Peyer's patch (tissue), 4 donors: ENCODE results near the gene PROM2.

Experiments used
- POLR2A ChIP-seq, 2 donors: fragments of 450-650 bp; IDR thresholded peaks; one replicate each; pipeline ENCODE4 v1.5.1; 2017; ENCODE audit warnings: antibody characterized with exemption in 2 of 2, mild to moderate bottlenecking in 2 of 2, moderate library complexity in 2 of 2
- TF ChIP-seq, protein P1 (sequence below), 6 experiments: fragments of 450-650 bp in 4 of 6; fragments of 200-600 bp in 2 of 6; sonication (generic) in 1 of 6; IDR thresholded peaks; one replicate each; pipeline ENCODE4 v1.5.1; 2017 to 2019; ENCODE audit warnings: antibody characterized with exemption in 6 of 6, mild to moderate bottlenecking in 3 of 6, moderate library complexity in 1 of 6

DNA sequence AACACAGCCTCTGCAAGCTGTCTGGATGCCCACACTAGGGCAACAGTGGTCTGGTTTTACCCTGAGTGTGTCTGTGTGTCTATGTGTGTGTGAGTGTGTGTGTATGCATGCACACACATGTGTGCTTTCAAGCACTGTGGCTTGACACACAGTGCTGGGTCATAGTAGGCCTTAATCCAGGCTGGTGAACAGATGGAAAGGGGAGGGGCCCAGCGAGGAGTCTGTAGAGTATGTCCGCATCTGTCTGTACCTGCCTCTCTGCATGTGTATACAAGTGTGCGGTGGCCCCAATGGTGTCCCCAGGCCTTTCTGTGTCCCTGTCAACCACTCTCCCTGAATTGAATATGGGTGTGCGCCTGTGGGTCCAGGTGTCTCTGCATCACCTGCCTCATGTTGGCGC is 13.6 kb downstream of the PROM2 start:
- TF ChIP-seq POLR2A (IDR thresholded peaks at IDR 0.05): no peak
- TF ChIP-seq, protein P1, sequence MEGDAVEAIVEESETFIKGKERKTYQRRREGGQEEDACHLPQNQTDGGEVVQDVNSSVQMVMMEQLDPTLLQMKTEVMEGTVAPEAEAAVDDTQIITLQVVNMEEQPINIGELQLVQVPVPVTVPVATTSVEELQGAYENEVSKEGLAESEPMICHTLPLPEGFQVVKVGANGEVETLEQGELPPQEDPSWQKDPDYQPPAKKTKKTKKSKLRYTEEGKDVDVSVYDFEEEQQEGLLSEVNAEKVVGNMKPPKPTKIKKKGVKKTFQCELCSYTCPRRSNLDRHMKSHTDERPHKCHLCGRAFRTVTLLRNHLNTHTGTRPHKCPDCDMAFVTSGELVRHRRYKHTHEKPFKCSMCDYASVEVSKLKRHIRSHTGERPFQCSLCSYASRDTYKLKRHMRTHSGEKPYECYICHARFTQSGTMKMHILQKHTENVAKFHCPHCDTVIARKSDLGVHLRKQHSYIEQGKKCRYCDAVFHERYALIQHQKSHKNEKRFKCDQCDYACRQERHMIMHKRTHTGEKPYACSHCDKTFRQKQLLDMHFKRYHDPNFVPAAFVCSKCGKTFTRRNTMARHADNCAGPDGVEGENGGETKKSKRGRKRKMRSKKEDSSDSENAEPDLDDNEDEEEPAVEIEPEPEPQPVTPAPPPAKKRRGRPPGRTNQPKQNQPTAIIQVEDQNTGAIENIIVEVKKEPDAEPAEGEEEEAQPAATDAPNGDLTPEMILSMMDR (IDR thresholded peaks at IDR 0.05): no peak
